ENCODE data around the gene BACE2. TPM values are rescaled to one million over a fixed set of nuclear protein-coding genes. Genes with fewer than 3 reads are reported as not detected.

The BACE2 gene
- total RNA-seq, 1 experiment from 2014 or later, result 23.2 TPM

GRCh38 chr21:41230497-41230896 lies 62.5 kb downstream of the BACE2 start:
- no peaks in the 10 kb centered on the region for H3K9me3 ChIP-seq (ENCODE audit: control insufficient read depth in 1 of 2, insufficient read depth in 1 of 2, low read depth in 1 of 2, low read length in 2 of 2)
- RAD21 ChIA-PET (ENCODE audit: low non-redundant PET in 1 of 2, low total read pairs in 2 of 2, uncharacterized antibody in 2 of 2, unreplicated experiment in 2 of 2), result no interaction called here
- ATAC-seq, result no peak
- H3K9me2 ChIP-seq (ENCODE audit: insufficient read depth), result no peaks in the 10 kb centered on the region
- H4K20me1 ChIP-seq (ENCODE audit: insufficient read depth), result no peaks in the 10 kb centered on the region
- H2AFZ ChIP-seq (ENCODE audit: low read depth, low read length, poor library complexity, severe bottlenecking), result no peak overlapping the region
- BruUV-seq (replicated peaks), result no TSS peak
- H3K27ac ChIP-seq (ENCODE audit: low read depth, low read length), result no peak overlapping the region
- H3K36me3 ChIP-seq (ENCODE audit: control insufficient read depth in 1 of 2, insufficient read depth in 2 of 2, low read length in 2 of 2), result no peaks in the 10 kb centered on the region
- no peak overlapping the region for H3K4me3 ChIP-seq (replicated peaks in 1 of 2; ENCODE audit: low read depth in 1 of 2, low read length in 2 of 2)
- no peak overlapping the region for H3K9ac ChIP-seq (ENCODE audit: low read length)
- no peak for TF ChIP-seq CEBPB (IDR thresholded peaks at IDR 0.05; ENCODE audit: low read depth)
- POLR2A ChIA-PET, result no interaction called here
- H3K79me2 ChIP-seq (ENCODE audit: insufficient read depth, low read length), result no peaks in the 10 kb centered on the region
- no peaks in the 10 kb centered on the region for H3K27me3 ChIP-seq (ENCODE audit: insufficient read depth, low read length)
- no peaks in the 10 kb centered on the region for H3K4me1 ChIP-seq (ENCODE audit: control insufficient read depth in 1 of 2, insufficient read depth in 2 of 2, low read length in 2 of 2)
- CTCF ChIA-PET, result no interaction called here
- intact Hi-C loops (cut with micrococcal nuclease), result no loop called here
- H3K4me2 ChIP-seq (ENCODE audit: low read length), result no peak overlapping the region
- DNase-seq (ENCODE audit: low read depth, low spot score), result no peak

GRCh38 chr21:41231060-41231459 lies 63.1 kb downstream of the BACE2 start:
- no peak overlapping the region for H3K4me2 ChIP-seq (ENCODE audit: low read length)
- POLR2A ChIA-PET, result no interaction called here
- no peaks in the 10 kb centered on the region for H4K20me1 ChIP-seq (ENCODE audit: insufficient read depth)
- no peaks in the 10 kb centered on the region for H3K4me1 ChIP-seq (ENCODE audit: control insufficient read depth in 1 of 2, insufficient read depth in 2 of 2, low read length in 2 of 2)
- H3K9me3 ChIP-seq (ENCODE audit: control insufficient read depth in 1 of 2, insufficient read depth in 1 of 2, low read depth in 1 of 2, low read length in 2 of 2), result no peaks in the 10 kb centered on the region
- no peaks in the 10 kb centered on the region for H3K36me3 ChIP-seq (ENCODE audit: control insufficient read depth in 1 of 2, insufficient read depth in 2 of 2, low read length in 2 of 2)
- no peak overlapping the region for H3K27ac ChIP-seq (ENCODE audit: low read depth, low read length)
- no TSS peak for BruUV-seq (replicated peaks)
- RAD21 ChIA-PET (ENCODE audit: low non-redundant PET in 1 of 2, low total read pairs in 2 of 2, uncharacterized antibody in 2 of 2, unreplicated experiment in 2 of 2), result no interaction called here
- H3K9me2 ChIP-seq (ENCODE audit: insufficient read depth), result no peaks in the 10 kb centered on the region
- DNase-seq (ENCODE audit: low read depth, low spot score) (no peak), ATAC-seq (no peak)
- no peaks in the 10 kb centered on the region for H3K79me2 ChIP-seq (ENCODE audit: insufficient read depth, low read length)
- CTCF ChIA-PET, result no interaction called here
- H3K9ac ChIP-seq (ENCODE audit: low read length), result no peak overlapping the region
- H2AFZ ChIP-seq (ENCODE audit: low read depth, low read length, poor library complexity, severe bottlenecking), result no peak overlapping the region
- TF ChIP-seq SP1 (IDR thresholded peaks at IDR 0.05; ENCODE audit: low read depth) (no peak), ATF3 (IDR thresholded peaks at IDR 0.05) (no peak), SIN3A (IDR thresholded peaks at IDR 0.05; ENCODE audit: low read depth) (no peak), CTCF (IDR thresholded peaks at IDR 0.05 in 2 of 3, conservative IDR thresholded peaks at IDR 0.05 in 1 of 3; ENCODE audit: borderline replicate concordance in 1 of 3, insufficient read depth in 1 of 3, low read depth in 2 of 3, low read length in 2 of 3) (no peak)
- intact Hi-C loops (cut with micrococcal nuclease), result no loop called here
- no peak overlapping the region for H3K4me3 ChIP-seq (replicated peaks in 1 of 2; ENCODE audit: low read depth in 1 of 2, low read length in 2 of 2)
- no peaks in the 10 kb centered on the region for H3K27me3 ChIP-seq (ENCODE audit: insufficient read depth, low read length)

Measured in HCT116 (cell line).